Smooth muscle cell of the coronary artery (primary cell): ENCODE results near the gene PCDHGC5. TPM values are rescaled to one million over a fixed set of nuclear protein-coding genes. Genes with fewer than 3 reads are reported as not detected.

ENCODE experiments used
- total RNA-seq: library from RNA; depleted of rRNA; stranded (reverse); fragments of >200 nt; gene quantifications from 2 replicates; pipeline ENCODE4 v1.2.3, GENCODE V29; 2014; ENCODE audit warnings: low replicate concordance

The PCDHGC5 gene
- 1.4 and 1.8 TPM in 2 replicates for total RNA-seq

DNA sequence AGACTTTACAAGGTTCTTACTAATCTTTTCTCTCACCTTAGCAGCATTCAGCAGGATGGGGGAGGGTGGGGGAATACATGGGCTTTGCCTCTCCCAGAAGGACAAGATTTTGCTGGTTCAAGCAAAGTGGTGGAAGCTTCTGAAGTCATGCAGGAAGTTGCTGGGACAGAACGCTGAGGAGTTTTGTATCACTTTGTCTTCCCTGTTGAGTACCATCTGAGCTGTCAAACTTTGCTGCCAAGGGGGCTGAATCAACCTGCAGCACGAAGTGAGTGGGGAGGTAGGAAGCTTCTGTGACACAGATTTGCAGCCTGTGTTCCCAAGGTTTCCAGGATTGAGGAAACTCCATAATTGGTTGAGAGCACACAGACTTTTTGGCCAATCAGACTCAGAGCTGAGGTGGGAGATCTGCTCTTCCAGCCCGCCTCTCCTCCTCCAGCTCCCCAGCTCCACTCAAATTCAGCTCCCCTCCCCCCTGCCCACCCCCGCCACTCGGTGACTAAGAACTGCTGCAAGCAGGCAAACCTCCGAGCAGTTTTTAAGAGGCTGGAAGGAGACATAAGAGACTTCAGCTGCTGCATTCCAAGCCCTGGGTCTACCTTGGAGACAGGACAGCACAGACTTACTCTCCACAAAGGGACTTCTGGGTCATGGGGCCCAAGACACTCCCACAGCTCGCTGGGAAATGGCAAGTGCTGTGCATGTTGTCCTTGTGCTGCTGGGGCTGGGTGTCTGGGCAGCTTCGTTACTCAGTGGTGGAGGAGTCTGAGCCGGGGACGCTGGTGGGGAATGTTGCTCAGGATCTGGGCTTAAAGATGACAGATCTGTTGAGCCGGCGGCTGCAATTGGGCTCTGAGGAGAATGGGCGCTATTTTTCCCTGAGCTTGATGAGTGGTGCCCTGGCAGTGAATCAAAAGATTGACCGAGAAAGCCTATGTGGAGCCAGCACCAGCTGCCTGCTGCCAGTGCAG is at the start of gene PCDHGC5:
TSS of gene PCDHGC5 (plus strand) at position 491 of the 971 bp plus-strand sequence. CDS start at position 651, 160 bp downstream.

DNA sequence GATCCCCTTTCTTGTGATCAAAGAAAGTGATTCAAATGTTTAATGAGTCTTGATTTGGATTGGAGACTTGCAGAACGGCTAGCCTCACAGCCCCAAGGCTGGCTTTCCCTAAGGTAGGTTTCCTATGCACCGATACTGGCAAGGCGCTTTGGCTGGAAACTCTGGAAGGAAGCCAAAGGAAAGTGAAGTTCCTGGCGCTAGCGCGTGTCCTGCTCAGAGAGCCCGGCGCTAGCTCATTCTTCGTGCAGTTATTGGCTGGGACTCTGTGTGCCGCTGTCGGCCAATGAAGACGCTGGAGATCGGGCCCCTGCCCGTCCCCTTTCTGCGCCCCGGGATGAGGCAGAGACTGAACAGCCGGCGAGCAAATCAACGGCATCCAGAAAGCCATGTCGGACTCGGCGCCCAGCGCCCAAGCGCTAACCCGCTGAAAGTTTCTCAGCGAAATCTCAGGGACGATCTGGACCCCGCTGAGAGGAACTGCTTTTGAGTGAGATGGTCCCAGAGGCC is 13.2 kb upstream of the PCDHGC5 start, which contains the start of gene PCDHGC3:
TSS of gene PCDHGC3 (plus strand) at position 342 of the 507 bp plus-strand sequence. CDS start at position 493, 151 bp downstream.

DNA sequence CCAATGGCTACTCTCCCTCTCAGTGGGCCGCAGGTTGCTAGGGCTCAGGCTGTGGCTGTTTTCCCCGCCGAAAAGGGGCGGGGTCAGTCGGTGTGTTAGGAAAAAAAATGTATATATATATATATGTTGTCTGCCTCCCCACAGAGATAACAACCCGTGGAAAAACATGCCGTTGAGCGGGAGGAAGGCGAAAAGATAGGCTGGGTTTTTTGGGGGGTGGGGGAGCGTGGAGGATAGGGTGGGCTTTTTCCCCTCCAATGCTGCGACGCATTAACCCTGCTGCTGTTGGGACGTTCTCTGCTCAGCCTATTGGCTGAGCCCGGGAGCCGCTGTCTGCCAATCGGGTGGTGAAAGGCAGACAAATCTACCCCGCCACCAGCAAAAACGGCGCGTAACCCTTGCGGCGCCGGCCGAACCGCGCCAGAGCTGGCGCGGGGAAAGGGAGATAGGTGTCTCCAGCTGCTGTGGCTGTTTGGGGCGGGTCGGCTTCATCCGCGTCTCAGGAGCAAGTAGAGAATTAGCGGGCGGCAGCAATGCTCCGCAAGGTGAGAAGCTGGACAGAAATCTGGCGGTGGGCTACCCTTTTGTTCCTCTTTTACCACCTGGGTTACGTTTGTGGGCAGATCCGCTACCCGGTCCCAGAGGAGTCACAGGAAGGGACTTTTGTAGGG is 4.1 kb upstream of the PCDHGC5 start, which contains the start of gene PCDHGC4:
TSS of gene PCDHGC4 (plus strand) at position 390 of the 671 bp plus-strand sequence. CDS start at position 534, 144 bp downstream.

Other genes with a start within 250 kb of the PCDHGC5 start
- gene PCDHB15, start 243.7 kb upstream of the PCDHGC5 start, total RNA-seq = 0.70 and 1.2 TPM in 2 replicates
- 0.23 TPM in 1 of 2 replicates, not detected in the other for gene SLC25A2, start 185.0 kb upstream of the PCDHGC5 start, total RNA-seq
- gene TAF7, start 168.3 kb upstream of the PCDHGC5 start, total RNA-seq = 69.5 and 80.4 TPM in 2 replicates
- gene PCDHGA1, start 158.6 kb upstream of the PCDHGC5 start, total RNA-seq = 0.75 and 1.3 TPM in 2 replicates
- gene PCDHGA2, start 150.3 kb upstream of the PCDHGC5 start, total RNA-seq = 1.2 and 1.7 TPM in 2 replicates
- 0.23 and 0.98 TPM in 2 replicates for gene PCDHGA3, start 145.3 kb upstream of the PCDHGC5 start, total RNA-seq
- gene PCDHGB1, start 139.0 kb upstream of the PCDHGC5 start, total RNA-seq = 1.5 and 2.4 TPM in 2 replicates
- 3.2 and 4.4 TPM in 2 replicates for gene PCDHGA4, start 134.1 kb upstream of the PCDHGC5 start, total RNA-seq
- 1.6 and 2.0 TPM in 2 replicates for gene PCDHGB2, start 129.1 kb upstream of the PCDHGC5 start, total RNA-seq
- 0.98 and 1.3 TPM in 2 replicates for gene PCDHGA5, start 124.9 kb upstream of the PCDHGC5 start, total RNA-seq
- gene PCDHGB3, start 118.8 kb upstream of the PCDHGC5 start, total RNA-seq = 3.5 and 5.6 TPM in 2 replicates
- 2.2 and 2.3 TPM in 2 replicates for gene PCDHGA6, start 115.2 kb upstream of the PCDHGC5 start, total RNA-seq
- gene PCDHGA7, start 106.3 kb upstream of the PCDHGC5 start, total RNA-seq = 2.3 and 2.8 TPM in 2 replicates
- gene PCDHGB4, start 101.4 kb upstream of the PCDHGC5 start, total RNA-seq = 22.8 and 23.2 TPM in 2 replicates
- 2.0 and 4.0 TPM in 2 replicates for gene PCDHGA8, start 96.4 kb upstream of the PCDHGC5 start, total RNA-seq
- gene PCDHGB5, start 91.1 kb upstream of the PCDHGC5 start, total RNA-seq = 11.5 and 16.9 TPM in 2 replicates
- 1.7 and 2.8 TPM in 2 replicates for gene PCDHGA9, start 86.3 kb upstream of the PCDHGC5 start, total RNA-seq
- gene PCDHGB6, start 81.1 kb upstream of the PCDHGC5 start, total RNA-seq = 1.9 and 3.5 TPM in 2 replicates
- gene PCDHGA10, start 76.1 kb upstream of the PCDHGC5 start, total RNA-seq = 2.6 and 4.2 TPM in 2 replicates
- gene PCDHGB7, start 71.4 kb upstream of the PCDHGC5 start, total RNA-seq = 6.7 and 7.3 TPM in 2 replicates
- 4.7 and 7.1 TPM in 2 replicates for gene PCDHGA11, start 68.0 kb upstream of the PCDHGC5 start, total RNA-seq
- 5.8 and 9.9 TPM in 2 replicates for gene PCDHGA12, start 58.6 kb upstream of the PCDHGC5 start, total RNA-seq
- gene PCDHGC3, start 13.1 kb upstream of the PCDHGC5 start, total RNA-seq = 29.7 and 39.8 TPM in 2 replicates
- gene PCDHGC4, start 4.1 kb upstream of the PCDHGC5 start, total RNA-seq = 0.90 and 2.5 TPM in 2 replicates
- 16.0 and 23.2 TPM in 2 replicates for gene DIAPH1, start 129.9 kb downstream of the PCDHGC5 start, total RNA-seq
- gene HDAC3, start 147.8 kb downstream of the PCDHGC5 start, total RNA-seq = 55.3 and 60.4 TPM in 2 replicates
- 1.9 and 3.6 TPM in 2 replicates for gene RELL2, start 147.9 kb downstream of the PCDHGC5 start, total RNA-seq
- 23.0 and 24.2 TPM in 2 replicates for gene FCHSD1, start 162.3 kb downstream of the PCDHGC5 start, total RNA-seq
- 0.94 and 14.1 TPM in 2 replicates for gene ARAP3, start 193.1 kb downstream of the PCDHGC5 start, total RNA-seq